Measurements from ENCODE around the gene KCNJ14. TPM values are rescaled to one million over a fixed set of nuclear protein-coding genes. Genes with fewer than 3 reads are reported as not detected.

KCNJ14 gene
- total and polyA plus RNA-seq, 8 donors, result 0.52 to 1.3 (median 1.1) TPM

DNA sequence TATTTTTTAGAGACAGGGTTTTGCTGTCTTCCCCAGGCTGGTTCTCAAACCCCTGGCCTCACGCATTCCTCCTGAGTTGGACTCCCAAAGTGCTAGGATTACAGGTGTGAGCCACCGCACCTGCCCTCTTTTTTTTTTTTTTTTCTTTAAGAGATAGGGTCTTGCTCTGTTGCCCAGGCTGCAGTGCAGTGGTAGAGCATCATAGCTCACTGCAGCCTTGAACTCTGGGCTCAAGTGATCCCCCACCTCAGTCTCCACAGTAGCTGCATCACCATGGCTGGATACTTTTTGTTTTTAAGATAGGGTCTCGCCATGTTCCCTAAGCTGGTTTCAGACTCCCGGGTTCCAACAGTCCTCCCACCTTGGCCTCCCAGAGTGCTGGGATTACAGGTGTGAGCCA, 1.5 kb downstream of the KCNJ14 start:
- TF ChIP-seq, protein P1, sequence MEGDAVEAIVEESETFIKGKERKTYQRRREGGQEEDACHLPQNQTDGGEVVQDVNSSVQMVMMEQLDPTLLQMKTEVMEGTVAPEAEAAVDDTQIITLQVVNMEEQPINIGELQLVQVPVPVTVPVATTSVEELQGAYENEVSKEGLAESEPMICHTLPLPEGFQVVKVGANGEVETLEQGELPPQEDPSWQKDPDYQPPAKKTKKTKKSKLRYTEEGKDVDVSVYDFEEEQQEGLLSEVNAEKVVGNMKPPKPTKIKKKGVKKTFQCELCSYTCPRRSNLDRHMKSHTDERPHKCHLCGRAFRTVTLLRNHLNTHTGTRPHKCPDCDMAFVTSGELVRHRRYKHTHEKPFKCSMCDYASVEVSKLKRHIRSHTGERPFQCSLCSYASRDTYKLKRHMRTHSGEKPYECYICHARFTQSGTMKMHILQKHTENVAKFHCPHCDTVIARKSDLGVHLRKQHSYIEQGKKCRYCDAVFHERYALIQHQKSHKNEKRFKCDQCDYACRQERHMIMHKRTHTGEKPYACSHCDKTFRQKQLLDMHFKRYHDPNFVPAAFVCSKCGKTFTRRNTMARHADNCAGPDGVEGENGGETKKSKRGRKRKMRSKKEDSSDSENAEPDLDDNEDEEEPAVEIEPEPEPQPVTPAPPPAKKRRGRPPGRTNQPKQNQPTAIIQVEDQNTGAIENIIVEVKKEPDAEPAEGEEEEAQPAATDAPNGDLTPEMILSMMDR (IDR thresholded peaks at IDR 0.05), result no peak
- ATAC-seq (no peak), DNase-seq (peak in 1 of 4 donors; percentile 14)
- Histone ChIP-seq H3K27me3 (no peaks in the 10 kb centered on the region), H3K4me1 (no peaks in the 10 kb centered on the region), H3K4me3 (no peak overlapping the region), H3K9me3 (no peaks in the 10 kb centered on the region), H3K36me3 (peaks cover 0 to 62% of the 10 kb centered on the region in 2 donors), H3K27ac (no peak overlapping the region)
- intact Hi-C loops (cut with DNase I), result no loop called here

DNA sequence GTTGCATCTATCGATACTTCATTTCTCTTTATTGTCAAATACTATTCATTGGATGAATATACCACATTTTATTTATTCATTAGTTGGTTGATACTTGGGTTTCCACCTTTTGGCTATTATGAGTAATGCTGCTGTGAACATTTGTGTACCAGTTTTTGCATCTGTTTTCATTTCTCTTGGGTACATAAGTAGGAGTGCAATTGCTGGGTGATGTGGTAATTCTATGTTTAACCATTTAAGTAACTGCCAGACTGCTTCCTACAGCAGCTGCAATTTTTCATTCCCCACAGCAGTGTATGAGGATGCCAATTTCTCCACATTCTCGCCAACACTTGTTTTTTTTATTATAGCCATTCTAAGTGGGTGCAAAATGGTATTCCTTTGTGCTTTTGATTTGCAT, 2.6 kb downstream of the KCNJ14 start:
- H3K9me3 ChIP-seq, result no peaks in the 10 kb centered on the region
- H3K27me3 ChIP-seq, result no peaks in the 10 kb centered on the region
- H3K27ac ChIP-seq, result no peak overlapping the region
- no peaks in the 10 kb centered on the region for H3K4me1 ChIP-seq
- DNase-seq (no peak), ATAC-seq (no peak)
- no peak overlapping the region for H3K4me3 ChIP-seq
- intact Hi-C loops (cut with DNase I), result no loop called here
- peaks cover 0 to 56% of the 10 kb centered on the region in 2 donors for H3K36me3 ChIP-seq
- TF ChIP-seq, protein P1 (IDR thresholded peaks at IDR 0.05), result no peak

GRCh38 chr19:48461651-48461981, 6.2 kb downstream of the KCNJ14 start:
- Histone ChIP-seq H3K4me3 (no peak overlapping the region), H3K4me1 (no peaks in the 10 kb centered on the region), H3K27me3 (no peaks in the 10 kb centered on the region), H3K36me3 (peaks cover 0 to 24% of the 10 kb centered on the region in 2 donors), H3K27ac (no peak overlapping the region), H3K9me3 (no peaks in the 10 kb centered on the region)
- ATAC-seq (no peak), DNase-seq (no peak)
- TF ChIP-seq, protein P1 (IDR thresholded peaks at IDR 0.05), result no peak
- intact Hi-C loops (cut with DNase I), result no loop called here

DNA sequence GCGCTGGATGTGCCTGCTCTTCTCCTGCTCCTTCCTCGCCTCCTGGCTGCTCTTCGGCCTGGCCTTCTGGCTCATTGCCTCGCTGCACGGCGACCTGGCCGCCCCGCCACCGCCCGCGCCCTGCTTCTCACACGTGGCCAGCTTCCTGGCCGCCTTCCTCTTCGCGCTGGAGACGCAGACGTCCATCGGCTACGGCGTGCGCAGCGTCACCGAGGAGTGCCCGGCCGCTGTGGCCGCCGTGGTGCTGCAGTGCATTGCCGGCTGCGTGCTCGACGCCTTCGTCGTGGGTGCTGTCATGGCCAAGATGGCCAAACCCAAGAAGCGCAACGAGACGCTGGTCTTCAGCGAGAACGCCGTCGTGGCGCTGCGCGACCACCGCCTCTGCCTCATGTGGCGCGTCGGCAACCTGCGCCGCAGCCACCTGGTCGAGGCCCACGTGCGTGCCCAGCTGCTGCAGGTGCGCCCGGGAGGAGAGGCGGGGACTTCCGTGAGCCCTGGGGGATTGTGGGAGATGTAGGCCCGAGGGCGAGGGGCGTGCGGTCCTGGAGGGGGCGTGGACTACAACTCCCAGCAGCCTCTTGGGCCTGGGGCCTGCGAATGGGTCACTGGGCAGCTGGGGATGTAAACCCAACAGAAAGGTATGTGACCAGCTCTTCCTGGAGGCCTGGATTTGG, 6.7 kb downstream of the KCNJ14 start:
- TF ChIP-seq, protein P1 (IDR thresholded peaks at IDR 0.05), result no peak
- H3K36me3 ChIP-seq, result peaks cover 0 to 19% of the 10 kb centered on the region in 2 donors
- peak in 1 of 4 donors; percentile 73 for DNase-seq
- intact Hi-C loops (cut with DNase I), result no loop called here
- H3K9me3 ChIP-seq, result no peaks in the 10 kb centered on the region
- no peak for ATAC-seq
- no peaks in the 10 kb centered on the region for H3K4me1 ChIP-seq
- H3K27me3 ChIP-seq, result no peaks in the 10 kb centered on the region
- H3K27ac ChIP-seq, result no peak overlapping the region
- H3K4me3 ChIP-seq, result no peak overlapping the region

DNA sequence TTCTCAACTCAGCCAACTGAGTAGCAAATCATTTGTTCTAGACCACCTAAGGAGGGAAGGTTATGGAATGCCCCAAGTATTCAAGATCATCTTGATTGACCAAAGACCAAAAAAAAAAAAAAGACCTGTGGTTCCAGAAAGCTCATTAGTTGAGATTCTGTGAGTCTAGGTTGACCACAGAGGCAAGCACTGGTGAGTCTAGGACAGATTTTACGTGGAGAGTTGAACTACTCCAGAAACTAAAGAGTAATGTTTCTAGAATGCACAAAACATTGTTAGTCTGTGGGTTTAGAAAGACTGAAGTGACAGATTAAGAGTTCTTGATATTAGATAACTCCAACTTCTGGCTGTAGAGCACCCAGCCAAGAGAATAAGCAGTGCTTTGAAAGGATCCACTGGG, 9.8 kb downstream of the KCNJ14 start:
- no peaks in the 10 kb centered on the region for H3K9me3 ChIP-seq
- no peak overlapping the region for H3K4me3 ChIP-seq
- no peaks in the 10 kb centered on the region for H3K27me3 ChIP-seq
- H3K27ac ChIP-seq, result no peak overlapping the region
- TF ChIP-seq, protein P1 (IDR thresholded peaks at IDR 0.05), result no peak
- peaks cover 0 to 10% of the 10 kb centered on the region in 2 donors for H3K36me3 ChIP-seq
- intact Hi-C loops (cut with DNase I), result no loop called here
- H3K4me1 ChIP-seq, result peaks cover 7 to 13% of the 10 kb centered on the region in 2 donors
- ATAC-seq (no peak), DNase-seq (no peak)

Measured in left lung (tissue), 10 donors.